Stimulated activated CD4-positive, alpha-beta T cell treated with anti-CD3 and anti-CD28 coated beads, Interleukin-1b, Interleukin-23, amount 100 ng/mL, for 24 hours (primary cell): ENCODE data around the gene SHTN1.

Experiments
- DNase-seq, 4 experiments: peaks; one replicate each; pipeline ENCODE4 v3.0.0-alpha.2; 2020; ENCODE audit warnings: low read depth in 4 of 4, low spot score in 1 of 4

The SHTN1 gene

GRCh38 chr10:116873134-116873533 is 131.9 kb downstream of the SHTN1 start:
- no peak for DNase-seq

- DNase-seq, result no peak
These were observed 134.0 kb downstream of the SHTN1 start for GRCh38 chr10:116870949-116871348.

- no peak for DNase-seq
These were observed 136.3 kb downstream of the SHTN1 start for GRCh38 chr10:116868722-116869121.

- no peak for DNase-seq
These were observed 136.8 kb downstream of the SHTN1 start for GRCh38 chr10:116868198-116868676.

- no peak for DNase-seq
These were observed 137.9 kb downstream of the SHTN1 start for GRCh38 chr10:116866987-116867595.

GRCh38 chr10:116866066-116866465 is 138.9 kb downstream of the SHTN1 start:
- DNase-seq, result no peak

GRCh38 chr10:116864436-116864835 is 140.6 kb downstream of the SHTN1 start:
- no peak for DNase-seq

- no peak for DNase-seq
These were observed 143.2 kb downstream of the SHTN1 start for GRCh38 chr10:116861796-116862195.

GRCh38 chr10:116857156-116857555 is 147.8 kb downstream of the SHTN1 start:
- DNase-seq, result no peak

GRCh38 chr10:116853701-116854100 is 151.3 kb downstream of the SHTN1 start:
- DNase-seq, result no peak

- DNase-seq, result no peak
These were observed 151.7 kb downstream of the SHTN1 start for GRCh38 chr10:116853287-116853686.

GRCh38 chr10:116852246-116852645 is 152.7 kb downstream of the SHTN1 start:
- DNase-seq, result no peak

- no peak for DNase-seq
These were observed 154.9 kb downstream of the SHTN1 start for GRCh38 chr10:116850058-116850611.

- peak in 2 of 4 experiments; percentile 6 to 20 for DNase-seq
These were observed 155.5 kb downstream of the SHTN1 start, which contains the start of gene ENO4 for GRCh38 chr10:116849248-116850057. ENO4 (plus strand) TSS chr10:116849499; CDS start chr10:116849567, 68 bp downstream.

- DNase-seq, result no peak
These were observed 156.1 kb downstream of the SHTN1 start for GRCh38 chr10:116848944-116849247.

GRCh38 chr10:116848032-116848943 is 156.7 kb downstream of the SHTN1 start:
- peak in 2 of 4 experiments; percentile 5 to 14 for DNase-seq

GRCh38 chr10:116845823-116846222 is 159.2 kb downstream of the SHTN1 start:
- DNase-seq, result no peak

GRCh38 chr10:116840389-116841075 is 164.5 kb downstream of the SHTN1 start:
- no peak for DNase-seq

- no peak for DNase-seq
These were observed 166.8 kb downstream of the SHTN1 start for GRCh38 chr10:116838143-116838725.

- no peak for DNase-seq
These were observed 168.0 kb downstream of the SHTN1 start for GRCh38 chr10:116836902-116837523.
